Gastrocnemius medialis (tissue), 4 donors: ENCODE results near the gene NECAP2. TPM values are rescaled to one million over a fixed set of nuclear protein-coding genes. Genes with fewer than 3 reads are reported as not detected.
"Not testable (repeated sequence)": the region's sequence is repeated elsewhere in the genome, so short reads cannot be mapped to it uniquely, and the experiment has no call there.

Experiments
- ATAC-seq, 2 donors: fragments of 150-250 bp; one replicate each; pipeline ENCODE4 v1.9.1; 2016
- DNase-seq, 2 donors: peaks; one replicate each; pipeline ENCODE4 v3.0.0-alpha.2; 2019
- H3K27ac ChIP-seq, 4 donors: fragments of 200-600 bp; sonication (generic); 1 replicate in 1 of 4; 2 replicates in 3 of 4; pipeline ENCODE4 v1.5.1; 2016 to 2018; ENCODE audit warnings: mild to moderate bottlenecking in 2 of 4, moderate library complexity in 1 of 4
- H3K27me3 ChIP-seq, 3 donors: fragments of 200-600 bp; sonication (generic) in 2 of 3; 1 replicate in 1 of 3; 2 replicates in 2 of 3; pipeline versions ENCODE4 v1.5.1 to v1.6.0; 2016 to 2019; ENCODE audit warnings: mild to moderate bottlenecking in 1 of 3, moderate library complexity in 1 of 3
- H3K36me3 ChIP-seq, 2 donors: fragments of 200-600 bp; sonication (generic) in 1 of 2; one replicate each; pipeline ENCODE4 v1.5.1; 2017 to 2018
- H3K4me1 ChIP-seq, 2 donors: fragments of 200-600 bp; sonication (generic) in 1 of 2; one replicate each; pipeline ENCODE4 v1.5.1; 2016 to 2017; ENCODE audit warnings: mild to moderate bottlenecking in 2 of 2
- H3K4me3 ChIP-seq, 4 donors: fragments of 200-600 bp; sonication (generic) in 3 of 4; 1 replicate in 1 of 4; 2 replicates in 3 of 4; pipeline ENCODE4 v1.5.1; 2016 to 2019; ENCODE audit warnings: mild to moderate bottlenecking in 2 of 4
- H3K9me3 ChIP-seq, 3 donors: fragments of 200-600 bp; sonication (generic) in 2 of 3; 1 replicate in 1 of 3; 2 replicates in 2 of 3; pipeline ENCODE4 v1.5.1; 2016 to 2019
- CTCF ChIP-seq, 5 experiments: fragments of 450-650 bp in 3 of 5; fragments of 200-600 bp in 2 of 5; sonication (generic) in 2 of 5; IDR thresholded peaks in 4 of 5; conservative IDR thresholded peaks in 1 of 5; 1 replicate in 4 of 5; 2 replicates in 1 of 5; pipeline ENCODE4 v1.5.1; 2016 to 2019; ENCODE audit warnings: antibody characterized with exemption in 5 of 5, mild to moderate bottlenecking in 3 of 5, moderate library complexity in 3 of 5
- POLR2A ChIP-seq, 2 donors: fragments of 450-650 bp; IDR thresholded peaks; one replicate each; pipeline ENCODE4 v1.6.1; 2017; ENCODE audit warnings: antibody characterized with exemption in 2 of 2, mild to moderate bottlenecking in 2 of 2, moderate library complexity in 2 of 2
- in situ Hi-C, 4 donors: fragments of 200-750 bp; cut with MboI; loops; one replicate each; pipeline versions ENCODE4 v1.15.0 to v1.8.0; 2017; ENCODE audit warnings: low sequenced_read_pairs in 4 of 4
- intact Hi-C: fragments of 100-400 bp; cut with DNase I; formaldehyde crosslinking; loops from one replicate; pipeline ENCODE4 v1.15.1; 2023; ENCODE audit warnings: low total_unique reads
- total RNA-seq, 4 donors: library from RNA; depleted of rRNA; stranded (reverse); fragments of >200 nt; gene quantifications; one replicate each; pipeline versions ENCODE4 v1.1.0 to v1.2.3, GENCODE V29; 2016

The NECAP2 gene
- total RNA-seq, 4 donors from 2014 or later = 8.9 to 12.6 (median 10.4) TPM

- no peaks in the 10 kb centered on the region for H3K9me3 ChIP-seq
- TF ChIP-seq CTCF (IDR thresholded peaks at IDR 0.05 in 4 of 5, conservative IDR thresholded peaks at IDR 0.05 in 1 of 5) (no peak), POLR2A (IDR thresholded peaks at IDR 0.05) (no peak)
- no peaks in the 10 kb centered on the region for H3K4me1 ChIP-seq
- DNase-seq (no peak), ATAC-seq (no peak)
- H3K27me3 ChIP-seq = no peaks in the 10 kb centered on the region
- peaks cover 0 to 90% of the 10 kb centered on the region in 2 donors for H3K36me3 ChIP-seq
- H3K4me3 ChIP-seq = no peak overlapping the region
- in situ Hi-C loops = no loop called here
- no peak overlapping the region for H3K27ac ChIP-seq
- intact Hi-C loops = no loop called here
Measured at GRCh38 chr1:16451841-16452528, 11.5 kb downstream of the NECAP2 start.

- DNase-seq, H3K9me3 ChIP-seq, H3K4me1 ChIP-seq, H3K27me3 ChIP-seq, intact Hi-C loops, ATAC-seq, in situ Hi-C loops, H3K27ac ChIP-seq, H3K4me3 ChIP-seq: not testable (repeated sequence)
- H3K36me3 ChIP-seq = peaks cover 0 to 92% of the 10 kb centered on the region in 2 donors
Measured at GRCh38 chr1:16454909-16455308, 14.4 kb downstream of the NECAP2 start.

- H3K36me3 ChIP-seq = peaks cover 0 to 91% of the 10 kb centered on the region in 2 donors
- ATAC-seq, DNase-seq, in situ Hi-C loops, H3K9me3 ChIP-seq, H3K27ac ChIP-seq, H3K4me3 ChIP-seq, H3K27me3 ChIP-seq, H3K4me1 ChIP-seq, intact Hi-C loops: not testable (repeated sequence)
Measured at GRCh38 chr1:16456151-16456550, 15.6 kb downstream of the NECAP2 start.

- intact Hi-C loops = no loop called here
- Histone ChIP-seq H3K4me1 (no peaks in the 10 kb centered on the region), H3K36me3 (peaks cover 0 to 85% of the 10 kb centered on the region in 2 donors), H3K27ac (no peak overlapping the region), H3K27me3 (no peaks in the 10 kb centered on the region), H3K4me3 (no peak overlapping the region), H3K9me3 (no peaks in the 10 kb centered on the region)
- ATAC-seq (no peak), DNase-seq (no peak)
- in situ Hi-C loops = no loop called here
- no peak for TF ChIP-seq POLR2A (IDR thresholded peaks at IDR 0.05)
- TF ChIP-seq CTCF (IDR thresholded peaks at IDR 0.05 in 4 of 5, conservative IDR thresholded peaks at IDR 0.05 in 1 of 5) = no peak
Measured at GRCh38 chr1:16458831-16459230, 18.3 kb downstream of the NECAP2 start.

GRCh38 chr1:16459352-16459925 lies 18.9 kb downstream of the NECAP2 start:
- H3K4me1 ChIP-seq = no peaks in the 10 kb centered on the region
- DNase-seq = no peak
- TF ChIP-seq POLR2A (IDR thresholded peaks at IDR 0.05) (no peak), CTCF (IDR thresholded peaks at IDR 0.05 in 4 of 5, conservative IDR thresholded peaks at IDR 0.05 in 1 of 5) (no peak)
- no peaks in the 10 kb centered on the region for H3K9me3 ChIP-seq
- intact Hi-C loops = no loop called here
- no peaks in the 10 kb centered on the region for H3K27me3 ChIP-seq
- H3K4me3 ChIP-seq = no peak overlapping the region
- H3K27ac ChIP-seq = no peak overlapping the region
- in situ Hi-C loops = no loop called here
- H3K36me3 ChIP-seq = peaks cover 0 to 79% of the 10 kb centered on the region in 2 donors
- no peak for ATAC-seq
